OCI-LY7 (cell line): ENCODE measurements around the gene APBB2.

Experiments used
- EZH2phosphoT487 ChIP-seq: fragments of 200-600 bp; sonication (generic); IDR thresholded peaks from 2 replicates; pipeline ENCODE4 v1.6.1; 2018; ENCODE audit warnings: low read depth, borderline replicate concordance, mild to moderate bottlenecking, mixed run types, antibody characterized with exemption, low read length, moderate library complexity, mixed read lengths
- TF ChIP-seq, protein P1 (sequence below): fragments of 200-600 bp; sonication (generic); conservative IDR thresholded peaks from 2 replicates; pipeline ENCODE4 v1.5.1; 2014; ENCODE audit warnings: mild to moderate bottlenecking, antibody characterized with exemption, low read length, moderate library complexity, mixed read lengths

DNA sequence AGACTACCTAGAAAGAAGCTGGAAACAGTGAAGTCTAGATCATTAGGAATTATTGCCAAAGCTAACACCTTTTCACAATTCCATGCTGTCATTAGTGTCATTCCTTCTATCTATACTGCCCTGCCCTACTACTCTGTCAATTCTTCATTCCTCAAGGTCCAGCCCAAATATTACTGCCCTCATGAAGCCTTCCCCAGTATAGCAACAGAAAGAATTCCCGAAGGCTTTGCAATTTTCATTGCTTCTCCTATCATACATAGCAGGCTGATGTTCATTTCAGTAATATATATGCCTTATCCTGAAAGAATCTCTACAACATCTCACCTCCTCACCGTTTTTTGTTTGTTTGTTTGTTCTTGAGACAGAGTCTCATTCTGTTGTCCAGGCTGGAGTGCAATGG lies 63.9 kb downstream of the APBB2 start:
- TF ChIP-seq, protein P1, sequence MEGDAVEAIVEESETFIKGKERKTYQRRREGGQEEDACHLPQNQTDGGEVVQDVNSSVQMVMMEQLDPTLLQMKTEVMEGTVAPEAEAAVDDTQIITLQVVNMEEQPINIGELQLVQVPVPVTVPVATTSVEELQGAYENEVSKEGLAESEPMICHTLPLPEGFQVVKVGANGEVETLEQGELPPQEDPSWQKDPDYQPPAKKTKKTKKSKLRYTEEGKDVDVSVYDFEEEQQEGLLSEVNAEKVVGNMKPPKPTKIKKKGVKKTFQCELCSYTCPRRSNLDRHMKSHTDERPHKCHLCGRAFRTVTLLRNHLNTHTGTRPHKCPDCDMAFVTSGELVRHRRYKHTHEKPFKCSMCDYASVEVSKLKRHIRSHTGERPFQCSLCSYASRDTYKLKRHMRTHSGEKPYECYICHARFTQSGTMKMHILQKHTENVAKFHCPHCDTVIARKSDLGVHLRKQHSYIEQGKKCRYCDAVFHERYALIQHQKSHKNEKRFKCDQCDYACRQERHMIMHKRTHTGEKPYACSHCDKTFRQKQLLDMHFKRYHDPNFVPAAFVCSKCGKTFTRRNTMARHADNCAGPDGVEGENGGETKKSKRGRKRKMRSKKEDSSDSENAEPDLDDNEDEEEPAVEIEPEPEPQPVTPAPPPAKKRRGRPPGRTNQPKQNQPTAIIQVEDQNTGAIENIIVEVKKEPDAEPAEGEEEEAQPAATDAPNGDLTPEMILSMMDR: no peak
- no peak for TF ChIP-seq EZH2phosphoT487
